Loucy (cell line): Measurements from ENCODE around the gene DOCK6.

Experiments
- H2AFZ ChIP-seq: fragments of 200-600 bp; sonication (generic); 2 replicates; pipeline ENCODE4 v1.6.0; 2016; ENCODE audit warnings: antibody characterized with exemption, mild to moderate bottlenecking, low read length, moderate library complexity
- H3F3A ChIP-seq: fragments of 200-600 bp; 2 replicates; pipeline ENCODE4 v1.6.0; 2016; ENCODE audit warnings: antibody characterized with exemption, low read depth, mild to moderate bottlenecking
- H3K27me3 ChIP-seq: fragments of 200-600 bp; sonication (generic); 2 replicates; pipeline ENCODE4 v1.6.1; 2014; ENCODE audit warnings: low read length, mild to moderate bottlenecking; ENCODE audit not compliant: insufficient read depth, poor library complexity, severe bottlenecking
- H3K36me3 ChIP-seq: fragments of 200-600 bp; sonication (generic); 2 replicates; pipeline ENCODE4 v1.6.1; 2016; ENCODE audit warnings: low read length; ENCODE audit not compliant: insufficient read depth
- H3K4me1 ChIP-seq: fragments of 200-600 bp; sonication (generic); 2 replicates; pipeline ENCODE4 v1.5.1; 2014; ENCODE audit warnings: low read length, mild to moderate bottlenecking; ENCODE audit not compliant: insufficient read depth, poor library complexity, severe bottlenecking
- H3K4me2 ChIP-seq: fragments of 200-600 bp; sonication (generic); 2 replicates; pipeline ENCODE4 v1.6.0; 2014; ENCODE audit warnings: antibody characterized with exemption, low read length, low read depth, mild to moderate bottlenecking; ENCODE audit not compliant: poor library complexity, severe bottlenecking
- H3K4me3 ChIP-seq: fragments of 200-600 bp; sonication (generic); 2 replicates; pipeline ENCODE4 v1.5.1; 2014; ENCODE audit warnings: low read length, mild to moderate bottlenecking, mixed read lengths; ENCODE audit not compliant: poor library complexity, severe bottlenecking
- H3K79me2 ChIP-seq: fragments of 200-600 bp; sonication (generic); 2 replicates; pipeline ENCODE4 v1.6.1; 2014; ENCODE audit warnings: low read length; ENCODE audit not compliant: insufficient read depth
- H3K9ac ChIP-seq: fragments of 200-600 bp; sonication (generic); 2 replicates; pipeline ENCODE4 v1.6.0; 2014; ENCODE audit warnings: mild to moderate bottlenecking, low read depth, low read length, moderate library complexity; ENCODE audit not compliant: poor library complexity, severe bottlenecking
- H3K9me2 ChIP-seq: fragments of 200-600 bp; sonication (generic); replicated peaks from 2 replicates; pipeline ENCODE4 v1.6.1; 2016; ENCODE audit warnings: low read depth, low read length, mixed read lengths
- H3K9me3 ChIP-seq: fragments of 200-600 bp; sonication (generic); 2 replicates; pipeline ENCODE4 v1.6.1; 2014; ENCODE audit warnings: mild to moderate bottlenecking, antibody characterized with exemption, low read length, low read depth; ENCODE audit not compliant: insufficient read depth
- H4K20me1 ChIP-seq: fragments of 200-600 bp; sonication (generic); 2 replicates; pipeline ENCODE4 v1.6.0; 2014; ENCODE audit warnings: antibody characterized with exemption, low read length, mild to moderate bottlenecking; ENCODE audit not compliant: insufficient read depth, poor library complexity, severe bottlenecking
- CTCF ChIP-seq: fragments of 200-600 bp; sonication (generic); conservative IDR thresholded peaks from 2 replicates; pipeline ENCODE4 v1.5.1; 2014; ENCODE audit warnings: mild to moderate bottlenecking, antibody characterized with exemption, low read length
- EZH2phosphoT487 ChIP-seq: fragments of 200-600 bp; IDR thresholded peaks from 2 replicates; pipeline ENCODE4 v1.6.1; 2018; ENCODE audit warnings: antibody characterized with exemption, mild to moderate bottlenecking, moderate library complexity, borderline replicate concordance

The DOCK6 gene

GRCh38 chr19:11155373-11156120 is 106.8 kb downstream of the DOCK6 start, which contains the start of gene SPC24:
TSS of gene SPC24 (minus strand) at chr19:11155782. CDS start at chr19:11155776, 6 bp downstream.
- Histone ChIP-seq H3K27me3 (peaks cover 4% of the 10 kb centered on the region), H3K79me2 (peaks cover 46% of the 10 kb centered on the region), H3K9me3 (no peaks in the 10 kb centered on the region), H2AFZ (peak within 1 kb of the TSS; percentile 84), H3K9me2 (no peaks in the 10 kb centered on the region), H3K4me3 (peak within 1 kb of the TSS; percentile 100), H4K20me1 (no peaks in the 10 kb centered on the region), H3K36me3 (no peaks in the 10 kb centered on the region), H3K4me2 (peak within 1 kb of the TSS; percentile 94), H3K9ac (peak within 1 kb of the TSS; percentile 100), H3K4me1 (peaks cover 24% of the 10 kb centered on the region), H3F3A (no peaks in the 10 kb centered on the region)
- TF ChIP-seq CTCF (peak; percentile 11; the same call in 1 of the 2 replicates), EZH2phosphoT487 (no peak)

DNA sequence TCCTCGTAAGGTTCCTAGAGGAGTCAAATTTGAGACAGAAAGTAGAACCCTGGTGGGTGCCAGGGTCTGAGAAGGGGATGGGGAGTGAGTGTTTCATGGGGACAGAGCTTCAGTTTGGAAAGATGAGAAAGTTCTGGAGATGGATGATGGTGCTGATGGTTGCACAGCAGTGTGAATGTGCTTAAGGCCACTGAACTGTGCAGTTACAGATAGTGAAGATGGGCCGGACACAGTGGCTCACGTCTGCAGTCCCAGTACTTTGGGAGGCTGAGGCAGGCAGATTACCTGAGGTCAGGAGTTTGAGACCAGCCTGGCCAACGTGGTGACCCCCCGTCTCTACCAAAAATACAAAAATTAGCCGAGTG is 107.7 kb downstream of the DOCK6 start:
- H3K9ac ChIP-seq, result peak overlapping the region; percentile 100
- peak overlapping the region; percentile 100 for H3K4me3 ChIP-seq
- no peaks in the 10 kb centered on the region for H3K36me3 ChIP-seq
- H3K4me2 ChIP-seq, result peak overlapping the region; percentile 94
- H4K20me1 ChIP-seq, result no peaks in the 10 kb centered on the region
- no peaks in the 10 kb centered on the region for H3K9me2 ChIP-seq
- H2AFZ ChIP-seq, result no peak overlapping the region
- H3F3A ChIP-seq, result no peaks in the 10 kb centered on the region
- TF ChIP-seq EZH2phosphoT487 (no peak), CTCF (no peak)
- peaks cover 24% of the 10 kb centered on the region for H3K4me1 ChIP-seq
- H3K9me3 ChIP-seq, result no peaks in the 10 kb centered on the region
- H3K79me2 ChIP-seq, result peaks cover 51% of the 10 kb centered on the region
- H3K27me3 ChIP-seq, result peaks cover 4% of the 10 kb centered on the region

DNA sequence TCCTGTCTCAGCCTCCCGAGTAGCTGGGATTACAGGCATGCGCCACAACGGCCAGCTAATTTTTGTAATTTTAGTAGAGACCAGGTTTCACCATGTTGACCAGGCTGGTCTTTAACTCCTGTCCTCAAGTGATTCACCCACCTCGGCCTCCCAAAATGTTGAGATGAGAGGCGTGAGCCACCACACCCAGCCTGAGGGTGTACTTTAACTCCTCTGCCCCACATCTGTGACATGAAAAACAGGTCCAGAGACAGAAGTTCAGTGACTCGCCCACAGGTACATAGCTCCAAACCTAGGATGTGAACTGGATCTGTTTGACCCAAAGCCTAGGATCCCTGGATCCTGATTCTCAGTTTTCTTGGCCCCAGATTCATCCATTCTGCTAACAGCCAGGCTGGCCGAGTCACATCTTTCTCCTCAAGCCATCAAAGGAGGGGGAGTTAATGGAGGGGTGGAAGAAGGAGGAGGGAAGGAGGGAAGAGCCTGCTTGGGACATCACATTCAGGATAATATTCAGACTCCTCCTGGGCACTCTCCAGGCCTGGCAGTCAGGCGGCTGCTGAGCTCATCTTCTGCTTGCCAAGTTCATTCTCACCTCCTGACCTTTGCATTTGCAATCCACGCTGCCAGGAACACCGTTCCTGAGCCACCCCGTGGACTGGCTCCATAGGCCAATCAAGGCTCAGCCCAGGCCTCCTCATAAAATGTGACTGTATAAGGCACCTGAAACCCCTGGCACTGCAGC is 109.8 kb downstream of the DOCK6 start:
- Histone ChIP-seq H3K9me3 (no peaks in the 10 kb centered on the region), H3F3A (no peaks in the 10 kb centered on the region), H3K9ac (peak overlapping the region; percentile 100), H3K9me2 (no peaks in the 10 kb centered on the region), H3K4me3 (peak overlapping the region; percentile 46), H3K36me3 (peaks cover 3% of the 10 kb centered on the region; the same call in 1 of the 2 replicates), H3K27me3 (peaks cover 4% of the 10 kb centered on the region), H2AFZ (no peak overlapping the region), H3K4me2 (peak overlapping the region; percentile 52), H3K4me1 (peaks cover 24% of the 10 kb centered on the region), H3K79me2 (peaks cover 55% of the 10 kb centered on the region), H4K20me1 (no peaks in the 10 kb centered on the region)
- TF ChIP-seq EZH2phosphoT487 (no peak), CTCF (no peak)
